Activated CD4-positive, CD25-positive, alpha-beta regulatory T cell treated with anti-CD3 and anti-CD28 coated beads, Interleukin-2, amount 50 U/mL, for 24 hours (primary cell): ENCODE results near the gene PHACTR1.

Experiments used
- ATAC-seq, 2 donors: fragments of 150-1000 bp; cut with Tn5 transposase; one replicate each; pipeline ENCODE4 v1.10.0; 2021; ENCODE audit warnings: mild to moderate bottlenecking in 1 of 2, moderate library complexity in 1 of 2

Gene PHACTR1

DNA sequence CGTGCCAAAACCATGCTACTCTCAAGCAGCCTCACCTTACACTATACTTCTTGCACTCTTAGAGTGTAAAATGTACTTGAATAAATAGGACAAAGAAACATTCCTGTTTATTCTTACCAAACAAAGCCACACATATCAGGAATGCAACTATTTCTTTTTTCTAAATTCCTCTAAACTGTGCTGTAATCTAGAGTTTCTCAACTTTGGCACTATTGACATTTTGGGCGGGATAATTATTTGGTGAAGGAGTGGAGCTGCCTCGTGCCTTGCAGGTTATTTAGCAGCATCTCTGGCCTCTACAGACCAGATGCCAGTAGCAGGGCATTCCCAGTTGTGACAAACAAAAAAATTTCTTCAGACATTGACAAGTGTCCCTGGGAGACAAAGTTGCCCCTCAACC is 86.9 kb downstream of the PHACTR1 start:
- ATAC-seq = no peak

- ATAC-seq = no peak
Measured at GRCh38 chr6:12804952-12805645, 88.5 kb downstream of the PHACTR1 start.

GRCh38 chr6:12806136-12806535 is 89.6 kb downstream of the PHACTR1 start:
- ATAC-seq = no peak

DNA sequence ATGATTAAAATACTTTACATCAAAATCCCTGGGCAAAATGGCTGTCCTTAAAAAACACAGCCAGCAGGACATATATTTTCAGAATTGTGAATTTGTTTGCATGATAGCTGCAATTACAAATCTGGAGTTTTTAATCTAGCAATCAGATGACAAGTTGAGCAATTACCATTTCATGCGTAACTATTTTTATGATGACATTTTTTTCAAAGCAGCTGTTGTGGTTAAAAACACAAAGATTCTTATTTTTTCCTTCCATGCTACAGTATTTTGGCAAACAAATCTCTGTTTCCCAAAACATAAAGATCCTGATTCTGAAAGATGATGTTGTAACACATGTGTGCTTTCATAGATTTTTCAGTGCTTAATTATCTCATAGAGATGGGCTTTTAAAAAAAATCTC is 90.2 kb downstream of the PHACTR1 start:
- ATAC-seq = no peak

DNA sequence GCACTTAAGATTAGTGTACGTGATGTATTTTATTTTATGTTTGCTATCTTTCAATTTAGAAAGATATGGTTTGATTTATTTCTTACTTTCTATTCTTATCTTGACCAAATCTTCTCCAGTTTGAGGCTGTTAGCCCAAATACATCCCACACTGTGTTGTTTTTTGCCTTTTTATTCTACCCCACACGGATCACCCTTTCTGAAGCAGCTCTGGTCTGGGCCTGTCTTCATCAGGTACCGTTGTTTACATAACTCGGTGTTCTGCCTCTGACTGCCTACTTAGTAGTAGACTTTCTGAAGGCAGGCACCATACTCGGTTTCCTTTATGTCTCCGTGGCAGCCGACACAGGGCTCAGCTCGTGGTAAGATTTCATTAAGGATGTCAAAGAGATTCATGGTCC is 95.0 kb downstream of the PHACTR1 start:
- ATAC-seq = no peak

DNA sequence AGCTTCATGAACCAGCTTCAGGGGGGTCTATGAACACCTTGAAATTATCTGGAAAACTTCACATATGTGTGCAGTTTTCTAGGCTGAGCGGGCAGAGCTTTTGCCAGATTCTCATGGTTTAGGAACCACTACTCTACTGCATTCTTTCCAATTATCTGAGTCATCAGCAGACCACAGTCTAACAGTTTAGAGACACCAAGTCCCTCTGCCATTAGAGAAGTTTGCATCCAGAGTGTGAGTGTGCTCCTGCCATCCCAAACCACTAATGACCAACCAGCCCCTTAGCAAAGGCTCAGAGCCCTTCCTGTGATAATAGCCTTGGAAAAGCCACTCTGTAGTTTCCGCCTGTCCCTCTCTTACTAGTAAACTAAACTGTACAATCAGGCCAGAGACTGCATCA is 96.8 kb downstream of the PHACTR1 start:
- ATAC-seq = no peak

DNA sequence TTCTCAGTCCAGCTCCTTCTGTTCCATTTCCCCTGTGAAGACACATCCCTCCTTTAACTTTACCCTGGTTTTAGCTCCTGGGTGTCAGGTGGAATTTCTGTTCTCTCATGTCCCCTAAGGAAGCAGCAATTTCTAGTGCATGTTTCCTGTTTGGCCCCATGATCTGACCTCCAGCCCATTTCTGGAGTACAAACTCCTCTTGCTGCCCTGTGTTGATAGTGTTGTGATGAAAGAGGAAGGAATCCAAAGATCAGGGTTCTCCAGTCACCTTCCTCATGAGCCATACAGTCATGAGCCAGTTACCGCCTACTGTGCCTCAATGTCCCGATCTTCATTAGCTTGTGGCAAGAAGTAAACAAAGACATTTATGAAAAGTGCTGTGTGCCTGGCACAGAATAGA is 97.4 kb downstream of the PHACTR1 start:
- no peak for ATAC-seq

GRCh38 chr6:12815089-12815488 is 98.5 kb downstream of the PHACTR1 start:
- ATAC-seq = no peak

- ATAC-seq = no peak
Measured at GRCh38 chr6:12815884-12816600, 99.5 kb downstream of the PHACTR1 start.

DNA sequence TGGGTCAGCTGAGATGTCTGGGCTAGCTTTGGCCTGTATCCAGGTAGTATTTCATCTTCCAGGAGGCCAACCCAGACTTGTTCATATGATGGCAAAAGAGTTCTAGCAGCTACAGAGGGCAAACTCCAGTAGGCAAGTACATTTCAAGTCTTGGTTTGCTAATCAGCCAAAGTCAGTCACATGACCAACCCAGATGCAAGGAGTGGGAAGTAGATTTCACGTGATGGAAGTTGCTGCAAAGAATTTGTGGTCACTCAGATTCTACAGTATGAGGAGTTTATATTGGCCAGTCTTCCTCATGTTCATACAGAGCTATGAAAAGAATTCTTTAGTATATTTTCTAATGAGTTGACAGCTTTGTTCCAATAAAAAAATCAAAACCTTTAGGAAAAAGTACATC is 101.8 kb downstream of the PHACTR1 start:
- no peak for ATAC-seq

- no peak for ATAC-seq
Measured at GRCh38 chr6:12823847-12824246, 107.3 kb downstream of the PHACTR1 start.

DNA sequence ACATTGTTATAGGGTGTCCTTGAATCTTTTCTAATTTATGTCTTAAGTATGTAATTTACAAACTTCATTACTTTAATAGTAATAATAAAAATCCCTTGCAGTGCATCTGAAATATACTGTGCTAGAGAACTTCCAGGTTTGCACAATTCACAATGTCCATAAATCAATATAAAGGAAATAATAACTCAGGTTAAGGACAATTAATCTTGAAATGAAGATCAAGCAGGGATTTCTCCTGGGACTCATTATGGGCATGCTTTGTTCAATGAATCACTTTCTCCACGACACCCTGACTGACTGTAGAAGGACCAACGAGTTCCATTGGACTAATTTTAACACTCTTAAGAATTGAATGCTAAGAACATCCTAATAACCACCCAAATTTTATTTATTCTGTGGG is 110.0 kb downstream of the PHACTR1 start:
- ATAC-seq = no peak

- no peak for ATAC-seq
Measured at GRCh38 chr6:12827921-12828320, 111.4 kb downstream of the PHACTR1 start.

- no peak for ATAC-seq
Measured at GRCh38 chr6:12832226-12832735, 115.7 kb downstream of the PHACTR1 start.

GRCh38 chr6:12836009-12836408 is 119.4 kb downstream of the PHACTR1 start:
- ATAC-seq = no peak

DNA sequence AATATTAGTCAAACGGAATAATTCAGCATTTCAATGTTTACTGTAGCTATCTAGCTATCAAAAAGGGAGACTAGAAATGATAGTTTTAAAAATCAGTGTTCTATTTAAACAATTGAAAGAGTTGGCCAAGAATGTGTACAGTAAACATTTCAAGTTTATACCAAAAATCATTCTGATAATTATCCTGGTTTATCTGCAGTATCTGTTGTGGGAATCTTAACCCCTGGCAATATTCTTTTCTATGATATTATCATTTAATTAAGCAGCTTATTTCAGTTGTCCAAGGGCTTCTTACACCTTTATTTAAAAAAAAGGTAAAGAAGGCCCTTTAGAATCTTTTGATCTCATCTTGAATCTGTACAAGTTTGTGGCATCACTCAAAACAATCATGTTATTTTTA is 125.1 kb downstream of the PHACTR1 start:
- ATAC-seq = no peak

DNA sequence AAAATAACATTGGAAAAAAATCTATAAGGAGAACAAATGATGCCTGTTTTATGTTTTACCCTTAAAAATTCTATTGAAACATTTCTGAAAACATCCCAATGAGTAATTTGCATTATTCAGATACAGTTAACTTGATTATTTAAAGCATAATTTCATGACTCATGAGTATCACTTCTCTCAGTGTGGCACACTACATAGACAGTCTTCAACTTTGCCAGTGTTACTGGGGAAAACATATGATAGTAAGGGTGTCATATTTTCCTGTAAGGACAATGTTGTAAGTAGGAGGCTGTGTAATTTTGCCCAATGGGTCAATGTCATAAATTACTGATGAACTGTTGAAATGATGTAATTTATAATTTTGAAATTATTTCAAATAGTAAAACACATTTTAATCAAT is 125.5 kb downstream of the PHACTR1 start:
- no peak for ATAC-seq

DNA sequence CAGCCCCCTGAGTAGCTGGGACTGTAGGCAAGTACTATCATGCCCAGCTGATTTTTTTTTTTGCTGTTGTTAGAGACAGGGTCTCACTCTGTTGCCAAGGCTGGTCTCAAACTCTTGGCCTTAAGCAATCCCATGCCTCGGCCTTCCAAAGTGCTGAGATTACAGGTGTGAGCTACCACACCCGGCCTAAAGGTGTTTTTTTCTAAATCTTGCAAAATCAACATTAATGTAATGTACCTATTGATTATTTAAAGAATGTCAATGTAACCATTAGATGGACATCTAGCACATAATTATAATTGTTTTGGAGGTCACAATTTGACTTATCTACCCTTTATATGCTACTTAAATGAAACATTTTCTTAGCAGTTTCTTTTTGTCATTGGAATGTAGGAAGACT is 126.1 kb downstream of the PHACTR1 start:
- no peak for ATAC-seq

DNA sequence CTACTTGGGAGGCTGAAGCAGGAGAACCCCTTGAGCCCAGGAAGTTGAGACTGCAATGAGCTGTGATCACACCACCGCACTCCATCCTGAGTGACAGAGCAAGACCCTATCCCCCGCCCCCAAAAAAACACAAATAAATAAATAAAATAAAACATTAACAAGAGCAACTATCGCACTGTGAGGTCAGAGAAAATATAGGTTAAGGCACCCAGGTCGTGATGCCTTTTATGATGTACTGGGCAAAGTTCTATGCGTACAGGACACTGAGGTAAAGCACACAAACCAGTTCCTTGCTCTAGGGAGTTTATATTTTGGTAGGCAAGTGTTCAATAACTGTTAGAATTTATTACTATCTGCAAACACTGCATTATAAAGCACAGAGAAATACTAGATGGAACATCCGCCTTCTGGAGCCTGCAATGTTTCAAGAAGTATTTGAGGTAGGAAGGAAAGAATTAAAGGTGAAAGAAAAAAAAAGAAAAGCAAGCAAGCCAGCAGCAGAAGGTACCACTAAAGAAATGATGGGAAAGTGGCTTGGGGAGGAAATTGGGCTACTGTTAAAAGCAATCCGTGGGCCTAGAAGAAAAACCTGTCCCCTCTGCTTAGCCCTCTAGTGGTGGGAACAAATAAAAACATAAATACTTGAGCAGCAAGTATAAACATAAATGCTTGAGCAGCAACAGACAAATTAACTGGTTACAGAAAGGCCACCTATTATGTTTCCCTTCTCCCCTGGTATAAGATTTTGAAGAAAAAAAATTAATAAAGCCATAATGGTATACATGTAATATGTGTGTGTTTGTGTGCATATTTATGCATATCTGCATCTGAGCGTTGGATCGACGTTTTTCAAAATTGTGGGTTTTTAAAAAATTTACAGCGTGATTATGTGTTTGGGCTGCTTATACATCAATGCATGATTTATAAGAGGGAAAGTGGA is 128.0 kb downstream of the PHACTR1 start:
- ATAC-seq = no peak

DNA sequence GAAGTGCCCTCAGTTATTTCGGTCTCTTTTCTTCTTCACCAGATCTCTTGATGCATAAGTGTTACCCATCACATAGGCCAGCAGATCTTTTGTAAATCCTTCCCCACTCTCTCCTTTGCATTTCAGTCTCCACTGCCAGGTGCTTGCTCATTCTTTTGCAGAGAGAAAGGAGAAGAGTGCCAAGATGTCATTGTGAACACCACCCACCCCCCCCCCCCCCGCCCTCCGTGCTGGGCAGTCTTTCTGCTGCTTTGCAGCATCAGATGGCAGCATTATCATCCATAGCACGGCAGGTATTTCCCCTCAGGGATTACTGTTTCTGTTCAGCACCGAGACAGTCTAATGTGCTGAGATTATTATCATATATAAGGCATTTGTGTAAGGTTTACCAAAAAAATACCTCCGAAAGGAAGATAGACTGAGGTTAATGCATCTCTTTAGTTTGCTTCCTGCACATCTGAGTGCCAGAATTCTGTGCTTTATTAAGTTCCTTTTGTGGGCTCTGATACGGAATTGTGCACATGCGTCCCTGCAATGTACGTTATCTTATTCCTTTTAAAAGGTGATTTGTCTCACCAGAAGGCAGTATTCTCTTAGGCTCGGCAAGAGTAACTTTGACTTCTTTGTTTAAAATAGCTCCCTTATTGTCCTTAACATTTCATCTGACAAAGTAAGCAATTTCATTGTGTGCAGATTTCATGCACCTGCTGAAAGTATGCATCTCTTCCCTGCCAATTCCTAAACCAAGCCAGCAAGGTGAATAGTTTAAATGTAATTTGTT is 128.8 kb downstream of the PHACTR1 start:
- ATAC-seq = no peak

- ATAC-seq = no peak
Measured at GRCh38 chr6:12848964-12849808, 132.6 kb downstream of the PHACTR1 start.

- ATAC-seq = no peak
Measured at GRCh38 chr6:12849809-12850198, 133.2 kb downstream of the PHACTR1 start.
